ENCODE measurements around the gene RPL26. TPM values are rescaled to one million over a fixed set of nuclear protein-coding genes. Genes with fewer than 3 reads are reported as not detected.

The RPL26 gene
- total RNA-seq, 5 donors from 2014 or later (not counting 1 experiment from before 2014, with no cell fraction given), result 2,515 to 2,978 (median 2,612) TPM

DNA sequence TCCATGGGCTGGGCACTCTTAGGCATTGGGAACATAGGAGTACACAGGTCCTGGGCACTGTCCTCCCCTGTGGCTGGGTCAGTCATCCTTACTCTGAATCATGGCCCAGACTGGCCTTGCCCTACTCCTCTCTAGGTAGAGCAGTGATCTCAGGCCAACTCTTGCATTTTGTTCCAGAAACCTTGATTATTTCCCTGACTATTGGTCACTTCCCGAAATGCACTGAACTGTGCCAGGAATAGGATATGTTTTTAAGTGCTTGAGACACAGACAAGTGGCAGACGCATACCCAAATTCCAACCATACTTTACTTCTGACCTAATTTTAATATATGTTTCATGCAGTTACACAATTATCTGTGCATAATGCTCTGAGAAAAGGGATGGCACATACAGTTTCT, 16.8 kb downstream of the RPL26 start:
- CTCF ChIA-PET, result no interaction called here
- WGBS (ENCODE audit: insufficient coverage), result no CpG with 5 or more reads among the region's 2 CpGs

DNA sequence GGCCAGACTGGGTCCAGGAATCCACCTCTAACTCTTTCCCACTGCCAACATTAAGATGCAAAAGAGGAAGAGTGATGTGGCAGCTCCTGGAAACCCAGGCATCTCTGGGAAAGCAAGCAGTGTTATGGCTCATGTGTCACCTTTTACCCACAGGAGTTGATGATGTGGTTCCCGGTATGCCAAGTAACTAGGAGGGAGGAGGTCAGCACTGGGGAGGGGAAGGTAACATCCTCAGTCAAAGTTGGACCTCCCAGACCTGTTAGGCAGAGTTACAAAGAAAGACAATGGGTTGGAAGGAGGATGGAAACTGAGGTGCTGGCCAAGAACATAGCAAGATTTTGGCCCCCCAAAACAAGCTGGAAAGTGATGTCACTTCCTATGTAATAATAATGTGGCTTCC, 17.9 kb downstream of the RPL26 start:
- H3K27ac ChIP-seq (ENCODE audit: low read length), result no peak overlapping the region
- H3K4me3 ChIP-seq (ENCODE audit: control insufficient read depth in 1 of 2, extremely low read depth in 1 of 2, low read length in 1 of 2), result no peak overlapping the region
- Mint-ChIP-seq H3K27ac (no peak overlapping the region), H3K36me3 (peaks cover 16% of the 10 kb centered on the region), H3K27me3 (no peaks in the 10 kb centered on the region), H3K4me3 (no peak overlapping the region), H3K9me3 (no peaks in the 10 kb centered on the region), H3K4me1 (peaks cover 7 to 10% (median 9%) of the 10 kb centered on the region in 3 donors)
- H3K27me3 ChIP-seq (replicated peaks in 1 of 2; ENCODE audit: control insufficient read depth in 2 of 2, extremely low read depth in 1 of 2, insufficient read depth in 2 of 2, low read length in 1 of 2), result no peaks in the 10 kb centered on the region
- CTCF ChIA-PET, result no interaction called here
- ATAC-seq (replicated peaks in 1 of 4), result no peak
- DNase-seq, result no peak
- WGBS (ENCODE audit: insufficient coverage), result 67% methylated on average over 1 of the region's 1 CpG
- H3K36me3 ChIP-seq (ENCODE audit: control insufficient read depth in 2 of 2, extremely low read depth in 1 of 2, insufficient read depth in 1 of 2, low read length in 1 of 2), result peaks cover 0 to 9% of the 10 kb centered on the region in 2 donors
- no peaks in the 10 kb centered on the region for H3K4me1 ChIP-seq (ENCODE audit: control insufficient read depth in 1 of 2, extremely low read depth in 1 of 2, insufficient read depth in 2 of 2, low read length in 2 of 2)
- POLR2A ChIA-PET, result no interaction called here
- H3K9me3 ChIP-seq, result no peaks in the 10 kb centered on the region

More for the DNA sequence above, 16.8 kb downstream of the RPL26 start:
- Mint-ChIP-seq H3K27ac (no peak overlapping the region), H3K36me3 (peaks cover 20% of the 10 kb centered on the region), H3K27me3 (no peaks in the 10 kb centered on the region), H3K9me3 (no peaks in the 10 kb centered on the region), H3K4me3 (no peak overlapping the region), H3K4me1 (peaks cover 0 to 7% (median 3%) of the 10 kb centered on the region in 3 donors)
- ATAC-seq (replicated peaks in 1 of 4) (no peak), DNase-seq (no peak)
- no peak overlapping the region for H3K27ac ChIP-seq (ENCODE audit: low read length)
- no peaks in the 10 kb centered on the region for H3K27me3 ChIP-seq (replicated peaks in 1 of 2; ENCODE audit: control insufficient read depth in 2 of 2, extremely low read depth in 1 of 2, insufficient read depth in 2 of 2, low read length in 1 of 2)
- H3K36me3 ChIP-seq (ENCODE audit: control insufficient read depth in 2 of 2, extremely low read depth in 1 of 2, insufficient read depth in 1 of 2, low read length in 1 of 2), result peaks cover 0 to 11% of the 10 kb centered on the region in 2 donors
- no peaks in the 10 kb centered on the region for H3K9me3 ChIP-seq
- H3K4me3 ChIP-seq (ENCODE audit: control insufficient read depth in 1 of 2, extremely low read depth in 1 of 2, low read length in 1 of 2), result no peak overlapping the region
- H3K4me1 ChIP-seq (ENCODE audit: control insufficient read depth in 1 of 2, extremely low read depth in 1 of 2, insufficient read depth in 2 of 2, low read length in 2 of 2), result no peaks in the 10 kb centered on the region
- POLR2A ChIA-PET, result no interaction called here

DNA sequence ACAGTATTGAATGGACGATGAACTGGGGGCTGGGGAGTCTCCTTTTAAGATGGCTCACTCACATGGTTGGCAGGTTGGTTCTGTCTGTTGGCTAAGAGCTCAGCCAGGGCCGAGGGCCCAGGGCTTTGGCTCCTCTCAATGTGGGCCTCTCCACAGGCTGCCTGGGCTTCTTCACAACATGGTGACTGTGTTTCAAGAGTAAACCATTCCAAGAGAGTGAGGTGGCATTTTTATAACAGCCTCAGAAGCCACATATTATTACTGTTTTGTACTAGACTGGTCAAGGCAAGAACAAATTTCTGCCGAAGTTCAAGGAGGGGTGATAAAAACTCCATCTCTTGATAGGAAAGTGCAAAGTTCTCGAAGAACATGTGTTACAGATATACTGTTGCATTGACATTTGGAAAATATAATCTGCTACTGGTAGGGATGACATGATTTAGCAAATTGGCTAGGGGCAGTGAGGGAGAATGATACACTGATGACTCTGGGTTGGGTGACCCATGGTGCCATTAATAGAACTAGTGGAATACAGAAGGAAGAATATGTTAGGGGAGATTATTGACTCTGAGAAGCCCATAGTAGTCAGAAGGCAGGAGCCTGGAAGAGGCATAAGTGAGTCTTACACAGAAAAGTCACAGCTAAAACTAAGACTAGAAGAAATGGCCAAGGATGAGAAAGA, 20.2 kb downstream of the RPL26 start:
- DNase-seq (no peak), ATAC-seq (replicated peaks in 1 of 4) (no peak)
- CTCF ChIA-PET, result interaction anchor here in 1 of 2 donors (1.0 kb wide), 1 partner anchor 14 kb away, joined by 3 read pairs; the partner anchor contains the start of gene KRABD2
- Mint-ChIP-seq H3K27ac (no peak overlapping the region), H3K4me3 (no peak overlapping the region), H3K27me3 (no peaks in the 10 kb centered on the region), H3K9me3 (no peaks in the 10 kb centered on the region), H3K4me1 (peaks cover 11 to 19% (median 13%) of the 10 kb centered on the region in 3 donors), H3K36me3 (peaks cover 3% of the 10 kb centered on the region)
- Histone ChIP-seq H3K9me3 (no peaks in the 10 kb centered on the region), H3K4me1 (ENCODE audit: control insufficient read depth in 1 of 2, extremely low read depth in 1 of 2, insufficient read depth in 2 of 2, low read length in 2 of 2) (no peaks in the 10 kb centered on the region), H3K36me3 (ENCODE audit: control insufficient read depth in 2 of 2, extremely low read depth in 1 of 2, insufficient read depth in 1 of 2, low read length in 1 of 2) (no peaks in the 10 kb centered on the region), H3K27ac (ENCODE audit: low read length) (no peak overlapping the region), H3K27me3 (replicated peaks in 1 of 2; ENCODE audit: control insufficient read depth in 2 of 2, extremely low read depth in 1 of 2, insufficient read depth in 2 of 2, low read length in 1 of 2) (no peaks in the 10 kb centered on the region), H3K4me3 (ENCODE audit: control insufficient read depth in 1 of 2, extremely low read depth in 1 of 2, low read length in 1 of 2) (no peak overlapping the region)
- WGBS (ENCODE audit: insufficient coverage), result 92% methylated on average over 3 of the region's 4 CpGs
- POLR2A ChIA-PET, result no interaction called here

DNA sequence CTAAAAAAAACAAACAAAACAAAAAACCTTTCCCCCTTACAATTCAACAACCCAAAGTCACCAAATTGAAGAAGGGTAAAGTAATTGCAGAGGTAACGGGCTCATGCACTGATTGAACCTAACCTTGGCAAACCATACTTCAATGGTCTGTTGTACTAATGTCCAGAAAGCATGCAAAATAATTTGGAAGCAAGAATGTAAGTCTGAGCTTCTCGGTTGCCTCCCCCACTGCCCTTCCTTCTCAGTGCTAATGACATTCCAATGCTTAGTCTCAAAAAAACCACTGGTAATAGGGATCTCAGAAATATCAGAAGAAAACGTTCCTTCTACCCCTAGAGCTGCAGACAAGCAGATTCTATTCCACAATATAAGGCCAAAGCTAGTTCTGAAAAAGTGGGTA, 22.2 kb downstream of the RPL26 start:
- WGBS (ENCODE audit: insufficient coverage), result no CpG with 5 or more reads among the region's 3 CpGs
- peaks cover 11 to 19% (median 13%) of the 10 kb centered on the region in 3 donors for H3K4me1 Mint-ChIP-seq
- H3K9me3 Mint-ChIP-seq, result no peaks in the 10 kb centered on the region
- no peak overlapping the region for H3K4me3 Mint-ChIP-seq
- no peaks in the 10 kb centered on the region for H3K4me1 ChIP-seq (ENCODE audit: control insufficient read depth in 1 of 2, extremely low read depth in 1 of 2, insufficient read depth in 2 of 2, low read length in 2 of 2)
- no peaks in the 10 kb centered on the region for H3K9me3 ChIP-seq
- no peaks in the 10 kb centered on the region for H3K36me3 ChIP-seq (ENCODE audit: control insufficient read depth in 2 of 2, extremely low read depth in 1 of 2, insufficient read depth in 1 of 2, low read length in 1 of 2)
- no peaks in the 10 kb centered on the region for H3K27me3 Mint-ChIP-seq
- ChIA-PET POLR2A (no interaction called here), CTCF (no interaction called here)
- no peak overlapping the region for H3K4me3 ChIP-seq (ENCODE audit: control insufficient read depth in 1 of 2, extremely low read depth in 1 of 2, low read length in 1 of 2)
- H3K36me3 Mint-ChIP-seq, result peaks cover 3% of the 10 kb centered on the region
- H3K27ac ChIP-seq (ENCODE audit: low read length), result no peak overlapping the region
- H3K27ac Mint-ChIP-seq, result no peak overlapping the region
- DNase-seq (no peak), ATAC-seq (replicated peaks in 1 of 4) (no peak)
- H3K27me3 ChIP-seq (replicated peaks in 1 of 2; ENCODE audit: control insufficient read depth in 2 of 2, extremely low read depth in 1 of 2, insufficient read depth in 2 of 2, low read length in 1 of 2), result no peaks in the 10 kb centered on the region

DNA sequence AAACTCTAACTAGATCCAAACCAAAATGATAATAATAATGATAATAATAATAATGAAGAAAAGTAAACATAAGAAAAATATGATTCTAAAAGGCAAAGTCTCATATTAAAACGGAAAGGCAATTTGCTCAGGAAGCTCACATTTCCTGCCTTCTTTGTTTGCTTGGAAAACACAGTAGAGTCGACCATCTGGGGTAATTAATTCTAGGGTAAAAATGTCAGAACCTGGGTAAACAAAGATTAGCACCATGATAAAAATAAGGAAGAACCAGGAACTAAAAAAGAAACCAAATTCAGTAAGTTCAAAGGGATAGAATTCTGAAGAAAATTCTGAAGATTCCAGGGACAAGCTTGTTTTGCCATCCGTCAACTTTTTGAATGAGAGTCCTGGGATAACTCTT, 22.7 kb downstream of the RPL26 start:
- POLR2A ChIA-PET, result no interaction called here

DNA sequence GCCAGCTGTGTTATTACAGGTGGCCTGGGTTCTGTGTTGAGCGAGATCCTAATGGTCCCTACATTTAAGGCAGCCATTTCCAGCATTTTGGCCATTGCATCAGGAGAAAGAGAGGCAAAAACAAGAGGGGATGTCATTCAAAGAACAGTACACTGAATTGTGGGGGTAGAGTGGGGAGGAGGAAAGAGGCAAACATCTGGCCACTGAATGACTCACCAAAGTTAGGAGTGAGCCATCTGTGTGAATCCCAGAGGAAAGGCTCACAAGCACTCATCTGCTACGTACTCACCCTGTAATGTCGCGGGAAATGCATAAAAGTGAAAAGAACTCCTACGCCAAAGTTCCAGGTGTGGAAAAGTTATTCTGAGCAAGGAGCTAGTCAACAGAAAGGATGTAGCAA, 23.2 kb downstream of the RPL26 start:
- H3K4me1 ChIP-seq (ENCODE audit: control insufficient read depth in 1 of 2, extremely low read depth in 1 of 2, insufficient read depth in 2 of 2, low read length in 2 of 2), result no peaks in the 10 kb centered on the region
- Mint-ChIP-seq H3K36me3 (peaks cover 3% of the 10 kb centered on the region), H3K4me3 (no peak overlapping the region), H3K27ac (no peak overlapping the region), H3K9me3 (no peaks in the 10 kb centered on the region), H3K27me3 (no peaks in the 10 kb centered on the region), H3K4me1 (peaks cover 11 to 19% (median 13%) of the 10 kb centered on the region in 3 donors)
- no peaks in the 10 kb centered on the region for H3K36me3 ChIP-seq (ENCODE audit: control insufficient read depth in 2 of 2, extremely low read depth in 1 of 2, insufficient read depth in 1 of 2, low read length in 1 of 2)
- DNase-seq (no peak), ATAC-seq (replicated peaks in 1 of 4) (no peak)
- H3K27me3 ChIP-seq (replicated peaks in 1 of 2; ENCODE audit: control insufficient read depth in 2 of 2, extremely low read depth in 1 of 2, insufficient read depth in 2 of 2, low read length in 1 of 2), result no peaks in the 10 kb centered on the region
- H3K27ac ChIP-seq (ENCODE audit: low read length), result no peak overlapping the region
- no peak overlapping the region for H3K4me3 ChIP-seq (ENCODE audit: control insufficient read depth in 1 of 2, extremely low read depth in 1 of 2, low read length in 1 of 2)
- H3K9me3 ChIP-seq, result no peaks in the 10 kb centered on the region
- WGBS (ENCODE audit: insufficient coverage), result 67% methylated on average over 1 of the region's 5 CpGs
- CTCF ChIA-PET, result no interaction called here
- POLR2A ChIA-PET, result no interaction called here

More for the DNA sequence above, 22.7 kb downstream of the RPL26 start:
- no peak overlapping the region for H3K27ac Mint-ChIP-seq
- Histone ChIP-seq H3K36me3 (ENCODE audit: control insufficient read depth in 2 of 2, extremely low read depth in 1 of 2, insufficient read depth in 1 of 2, low read length in 1 of 2) (no peaks in the 10 kb centered on the region), H3K4me1 (ENCODE audit: control insufficient read depth in 1 of 2, extremely low read depth in 1 of 2, insufficient read depth in 2 of 2, low read length in 2 of 2) (no peaks in the 10 kb centered on the region), H3K27me3 (replicated peaks in 1 of 2; ENCODE audit: control insufficient read depth in 2 of 2, extremely low read depth in 1 of 2, insufficient read depth in 2 of 2, low read length in 1 of 2) (no peaks in the 10 kb centered on the region), H3K27ac (ENCODE audit: low read length) (no peak overlapping the region), H3K4me3 (ENCODE audit: control insufficient read depth in 1 of 2, extremely low read depth in 1 of 2, low read length in 1 of 2) (no peak overlapping the region), H3K9me3 (no peaks in the 10 kb centered on the region)
- ATAC-seq (replicated peaks in 1 of 4) (no peak), DNase-seq (no peak)
- peaks cover 3% of the 10 kb centered on the region for H3K36me3 Mint-ChIP-seq
- no peaks in the 10 kb centered on the region for H3K9me3 Mint-ChIP-seq
- no CpG with 5 or more reads among the region's 3 CpGs for WGBS (ENCODE audit: insufficient coverage)
- H3K4me3 Mint-ChIP-seq, result no peak overlapping the region
- no peaks in the 10 kb centered on the region for H3K27me3 Mint-ChIP-seq
- CTCF ChIA-PET, result no interaction called here
- H3K4me1 Mint-ChIP-seq, result peaks cover 11 to 19% (median 13%) of the 10 kb centered on the region in 3 donors
